Activated naive CD4-positive, alpha-beta T cell treated with anti-CD3 and anti-CD28 coated beads, Interleukin-2, amount 50 U/mL, for 24 hours (primary cell): ENCODE measurements around the gene ODAD4.

ENCODE experiments used
- H3K27ac Mint-ChIP-seq: one replicate; pipeline ENCODE4 v1.8.0; 2021; ENCODE audit warnings: mild to moderate bottlenecking, mixed read lengths
- H3K27me3 Mint-ChIP-seq: one replicate; pipeline ENCODE4 v1.8.0; 2021; ENCODE audit warnings: mixed read lengths
- H3K36me3 Mint-ChIP-seq: one replicate; pipeline ENCODE4 v1.8.0; 2021; ENCODE audit warnings: mixed read lengths
- H3K4me1 Mint-ChIP-seq: one replicate; pipeline ENCODE4 v1.8.0; 2021; ENCODE audit warnings: mixed read lengths
- H3K4me3 Mint-ChIP-seq: one replicate; pipeline ENCODE4 v1.8.0; 2021; ENCODE audit warnings: mild to moderate bottlenecking, mixed read lengths
- H3K9me3 Mint-ChIP-seq: one replicate; pipeline ENCODE4 v1.8.0; 2021; ENCODE audit warnings: mixed read lengths

Gene ODAD4

DNA sequence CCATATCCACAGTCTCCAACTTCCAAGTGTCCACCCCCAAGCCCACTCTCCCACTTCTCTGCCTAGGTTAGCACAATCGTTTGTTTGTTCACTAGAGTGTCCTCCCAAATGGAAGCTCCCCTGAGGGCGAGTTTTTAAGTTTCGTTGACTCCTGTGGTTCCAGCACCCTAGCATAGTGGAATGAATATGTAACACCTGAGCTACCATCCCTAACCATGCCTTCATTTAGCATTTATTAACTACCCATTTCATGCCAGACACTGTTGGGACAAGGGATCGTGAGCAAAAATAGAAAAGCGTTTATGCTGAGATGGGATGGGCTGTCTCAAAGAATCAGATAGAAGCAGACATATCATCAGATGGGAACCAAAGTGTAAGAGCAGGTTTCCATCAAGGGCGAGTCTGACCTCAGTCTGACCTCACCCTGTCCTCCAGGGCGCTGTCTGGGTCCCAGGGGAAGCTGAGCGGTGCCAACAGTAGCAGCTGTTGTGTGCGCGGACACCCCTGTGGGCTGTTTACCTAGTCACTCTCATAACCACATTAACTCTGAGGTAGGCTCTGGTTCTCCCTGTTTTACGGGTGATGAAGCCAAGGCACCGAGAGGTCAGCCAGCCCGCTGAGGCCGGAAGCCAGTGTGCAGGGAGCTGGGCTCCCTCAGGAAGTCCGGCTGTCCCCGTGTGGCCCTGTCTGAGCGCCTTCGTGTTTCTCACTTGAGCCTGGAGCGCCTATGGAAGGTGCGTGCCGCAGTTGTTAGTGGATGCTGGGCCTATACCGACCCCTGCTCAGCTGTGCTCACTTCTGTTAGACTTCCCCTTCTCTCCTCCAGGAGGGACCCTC is 42.4 kb downstream of the ODAD4 start:
- Mint-ChIP-seq H3K4me1 (peaks cover 33% of the 10 kb centered on the region), H3K27ac (no peak overlapping the region), H3K4me3 (no peak overlapping the region), H3K36me3 (peaks cover 2% of the 10 kb centered on the region), H3K9me3 (no peaks in the 10 kb centered on the region), H3K27me3 (no peaks in the 10 kb centered on the region)

DNA sequence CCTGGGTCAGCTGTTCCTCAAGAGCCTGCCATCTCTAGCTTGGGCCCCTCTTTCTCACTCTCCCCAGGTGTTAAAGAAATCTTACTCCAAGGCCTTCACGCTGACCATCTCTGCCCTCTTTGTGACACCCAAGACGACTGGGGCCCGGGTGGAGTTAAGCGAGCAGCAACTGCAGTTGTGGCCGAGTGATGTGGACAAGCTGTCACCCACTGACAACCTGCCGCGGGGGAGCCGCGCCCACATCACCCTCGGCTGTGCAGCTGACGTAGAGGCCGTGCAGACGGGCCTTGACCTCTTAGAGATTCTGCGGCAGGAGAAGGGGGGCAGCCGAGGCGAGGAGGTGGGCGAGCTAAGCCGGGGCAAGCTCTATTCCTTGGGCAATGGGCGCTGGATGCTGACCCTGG is 43.0 kb downstream of the ODAD4 start:
- Mint-ChIP-seq H3K4me3 (no peak overlapping the region), H3K36me3 (peaks cover 5% of the 10 kb centered on the region), H3K4me1 (peaks cover 29% of the 10 kb centered on the region), H3K9me3 (no peaks in the 10 kb centered on the region), H3K27ac (no peak overlapping the region), H3K27me3 (no peaks in the 10 kb centered on the region)

DNA sequence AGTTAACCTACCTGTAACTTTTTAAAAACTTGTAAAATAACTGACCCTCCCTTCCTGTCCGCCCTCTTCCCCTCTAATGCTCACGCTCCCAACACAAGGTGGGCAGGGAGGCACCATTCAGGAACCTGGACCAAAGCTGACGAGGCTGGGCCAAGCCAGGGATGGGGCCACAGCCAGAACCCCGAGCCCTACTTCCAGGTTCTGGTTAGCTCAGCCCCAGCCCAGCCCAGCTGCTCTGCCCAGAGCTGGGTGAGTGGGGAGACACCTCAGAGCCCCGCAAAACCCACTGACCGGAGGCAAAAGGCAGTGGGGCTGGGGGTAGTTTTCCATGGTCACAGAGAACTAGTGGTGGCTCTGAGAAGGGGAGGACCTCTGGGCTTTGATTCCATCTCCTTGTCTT is 43.6 kb downstream of the ODAD4 start:
- Mint-ChIP-seq H3K4me1 (peaks cover 23% of the 10 kb centered on the region), H3K9me3 (no peaks in the 10 kb centered on the region), H3K27me3 (no peaks in the 10 kb centered on the region), H3K4me3 (no peak overlapping the region), H3K27ac (peak overlapping the region; percentile 23), H3K36me3 (peaks cover 5% of the 10 kb centered on the region)

DNA sequence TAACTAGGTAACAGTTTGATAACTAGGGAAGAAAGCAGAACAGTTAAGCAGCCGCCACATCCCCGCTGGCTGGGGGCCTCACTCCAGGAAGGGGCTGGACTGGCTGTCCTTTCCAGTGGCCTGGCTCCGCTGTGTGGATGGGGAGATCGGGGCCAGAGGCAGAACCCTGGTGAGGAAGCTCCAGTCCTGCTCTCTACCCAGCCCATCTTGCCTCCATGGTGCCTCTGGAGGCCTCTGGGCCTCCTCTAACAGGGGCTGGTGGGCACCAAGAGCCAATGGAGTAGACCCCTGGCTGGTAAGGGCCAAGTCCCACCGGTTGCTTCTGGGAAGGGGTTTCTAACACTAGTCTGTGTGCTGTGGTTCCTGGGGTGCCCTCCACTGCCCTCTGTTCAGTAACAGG is 44.2 kb downstream of the ODAD4 start:
- Mint-ChIP-seq H3K27me3 (no peaks in the 10 kb centered on the region), H3K4me3 (no peak overlapping the region), H3K4me1 (peaks cover 18% of the 10 kb centered on the region), H3K9me3 (no peaks in the 10 kb centered on the region), H3K36me3 (peaks cover 5% of the 10 kb centered on the region), H3K27ac (no peak overlapping the region)

DNA sequence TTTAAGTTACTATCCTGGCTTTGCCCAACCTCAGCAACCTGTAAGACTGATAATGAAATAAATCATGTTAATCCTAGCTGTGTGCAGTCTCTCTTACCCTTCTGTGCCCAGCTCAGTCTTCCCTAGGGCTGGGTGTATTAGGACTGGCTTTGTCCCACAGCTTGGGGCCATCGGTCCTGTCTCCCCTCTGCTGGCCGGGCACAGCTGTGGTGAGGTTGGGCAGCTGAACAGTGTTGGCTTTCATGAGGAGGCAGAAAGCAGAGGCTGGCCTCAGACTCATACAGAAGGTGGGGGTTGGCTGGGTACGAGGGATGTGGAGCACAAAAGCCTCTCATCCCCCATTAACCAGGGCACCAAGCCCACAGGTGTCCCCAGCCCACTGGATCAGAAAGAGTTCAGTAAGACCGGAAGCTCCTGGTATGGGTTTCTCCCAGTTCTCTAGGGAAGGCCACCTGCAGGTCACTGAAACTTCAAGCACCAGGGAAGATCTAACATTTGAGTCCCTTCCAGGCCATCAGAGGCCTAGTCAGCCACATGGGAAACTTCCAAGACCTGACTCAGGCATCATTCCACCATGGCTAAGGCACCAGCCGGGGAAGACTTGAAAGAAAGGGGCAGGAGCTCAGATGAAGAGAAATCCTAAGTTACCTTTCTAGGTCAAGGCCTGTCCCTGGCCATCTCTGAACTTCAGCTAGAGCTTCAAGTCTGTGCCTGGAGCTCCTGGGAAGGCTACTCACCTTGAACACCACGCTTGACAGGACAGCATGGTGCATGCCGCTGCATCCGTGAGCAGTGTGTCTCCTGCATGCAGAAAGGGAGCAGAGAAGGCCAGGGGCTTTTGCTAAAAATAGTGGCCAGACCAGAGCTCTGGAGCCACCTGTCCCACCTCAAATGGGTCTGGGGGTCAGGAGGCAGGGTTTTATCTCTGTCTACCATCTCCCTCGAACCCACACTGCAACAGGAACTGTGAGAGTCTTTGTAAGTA is 45.0 kb downstream of the ODAD4 start:
- Mint-ChIP-seq H3K4me1 (peaks cover 16% of the 10 kb centered on the region), H3K4me3 (no peak overlapping the region), H3K27ac (no peak overlapping the region), H3K27me3 (no peaks in the 10 kb centered on the region), H3K36me3 (peaks cover 5% of the 10 kb centered on the region), H3K9me3 (no peaks in the 10 kb centered on the region)

DNA sequence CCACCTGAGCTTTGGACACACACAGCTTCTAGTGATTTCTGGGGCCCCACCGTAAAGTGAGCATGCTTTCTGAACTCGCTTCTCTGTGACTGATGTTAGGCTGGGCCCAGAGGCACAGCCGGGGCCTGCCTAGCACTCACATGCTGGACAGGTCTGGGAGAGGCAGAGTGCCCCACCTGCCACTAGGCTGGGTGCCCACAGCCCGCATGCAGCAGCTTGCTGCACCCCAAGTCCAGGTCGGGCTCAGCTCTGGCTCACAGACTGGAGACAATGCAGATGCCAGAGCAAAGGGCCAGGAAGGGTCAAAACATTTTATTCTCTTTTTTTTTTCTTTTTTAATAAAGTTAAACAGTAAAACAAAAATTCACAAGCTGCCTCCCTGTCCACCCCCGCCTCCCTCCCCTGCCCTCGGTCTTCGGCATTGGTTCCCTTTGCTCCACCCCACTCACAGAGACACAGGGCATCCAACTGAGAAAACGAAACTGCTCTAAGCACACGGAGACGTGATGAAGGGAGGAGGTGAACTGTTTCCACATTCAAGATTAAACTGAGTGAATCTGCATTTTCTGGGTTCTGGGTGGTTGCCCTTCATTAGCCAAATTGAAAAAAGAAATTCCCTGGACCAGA is 45.8 kb downstream of the ODAD4 start:
- H3K27me3 Mint-ChIP-seq: no peaks in the 10 kb centered on the region
- peaks cover 7% of the 10 kb centered on the region for H3K4me1 Mint-ChIP-seq
- H3K27ac Mint-ChIP-seq: peak overlapping the region; percentile 46
- H3K9me3 Mint-ChIP-seq: no peaks in the 10 kb centered on the region
- H3K4me3 Mint-ChIP-seq: no peak overlapping the region
- H3K36me3 Mint-ChIP-seq: peaks cover 7% of the 10 kb centered on the region

DNA sequence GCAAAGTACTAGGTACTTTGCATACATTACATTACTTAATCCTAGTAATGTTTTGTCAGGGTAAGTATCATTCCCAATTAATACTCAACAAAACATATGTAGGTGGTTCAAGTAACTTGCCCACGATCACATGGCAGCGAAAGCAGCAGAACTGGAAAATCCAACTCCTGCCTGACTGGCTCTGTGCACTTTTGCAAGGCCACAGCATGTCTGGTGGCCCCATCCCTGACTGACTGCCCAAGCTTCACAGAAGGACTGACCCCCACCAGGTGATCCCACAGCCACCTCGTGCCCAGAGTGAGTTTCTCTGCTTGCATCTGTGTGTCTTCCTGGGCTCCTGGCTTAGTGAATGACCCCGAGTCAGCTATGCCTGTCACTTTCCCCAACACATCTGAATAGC is 47.6 kb downstream of the ODAD4 start:
- peaks cover 11% of the 10 kb centered on the region for H3K36me3 Mint-ChIP-seq
- H3K27ac Mint-ChIP-seq: peak overlapping the region; percentile 46
- no peak overlapping the region for H3K4me3 Mint-ChIP-seq

DNA sequence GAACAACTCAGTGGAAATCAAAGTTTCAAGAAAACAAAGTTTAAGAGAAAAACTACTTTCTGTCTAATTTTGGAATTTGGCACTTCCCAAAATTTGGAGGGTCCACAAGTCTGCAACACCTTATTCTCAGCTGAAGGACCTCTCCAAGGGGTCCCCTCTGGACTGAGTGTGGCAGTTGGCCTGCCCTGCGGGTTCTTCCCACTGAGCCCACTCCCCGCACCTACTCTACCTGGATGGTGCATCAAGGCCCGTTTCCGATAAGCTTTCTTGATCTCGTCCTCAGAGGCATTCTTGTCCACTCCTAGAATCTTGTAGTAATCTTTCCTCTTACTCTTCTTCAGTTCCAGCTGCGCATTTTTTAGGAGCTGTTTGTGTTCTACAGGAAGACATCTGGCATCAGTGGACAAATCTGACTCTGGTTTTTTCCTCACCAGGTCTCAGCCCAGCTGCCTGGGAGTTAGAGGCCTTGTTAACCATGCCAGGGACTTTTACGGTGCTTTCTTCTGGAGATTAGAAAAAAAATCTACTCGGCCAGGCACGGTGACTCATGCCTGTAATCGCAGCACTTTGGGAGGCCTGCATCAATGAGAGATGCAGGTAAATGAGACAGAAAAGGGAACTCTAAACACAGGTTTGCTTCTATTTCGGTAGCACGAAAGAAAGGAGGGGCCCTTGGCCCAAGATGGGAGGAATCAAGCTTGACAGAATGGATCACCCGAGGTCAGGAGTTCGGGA is 51.8 kb downstream of the ODAD4 start:
- no peak overlapping the region for H3K4me3 Mint-ChIP-seq
- no peaks in the 10 kb centered on the region for H3K9me3 Mint-ChIP-seq
- H3K27ac Mint-ChIP-seq: no peak overlapping the region
- H3K27me3 Mint-ChIP-seq: no peaks in the 10 kb centered on the region
- peaks cover under 1% of the 10 kb centered on the region for H3K4me1 Mint-ChIP-seq
- H3K36me3 Mint-ChIP-seq: peaks cover 13% of the 10 kb centered on the region

More for the DNA sequence above, 47.6 kb downstream of the ODAD4 start:
- Mint-ChIP-seq H3K27me3 (no peaks in the 10 kb centered on the region), H3K9me3 (no peaks in the 10 kb centered on the region), H3K4me1 (no peaks in the 10 kb centered on the region)

DNA sequence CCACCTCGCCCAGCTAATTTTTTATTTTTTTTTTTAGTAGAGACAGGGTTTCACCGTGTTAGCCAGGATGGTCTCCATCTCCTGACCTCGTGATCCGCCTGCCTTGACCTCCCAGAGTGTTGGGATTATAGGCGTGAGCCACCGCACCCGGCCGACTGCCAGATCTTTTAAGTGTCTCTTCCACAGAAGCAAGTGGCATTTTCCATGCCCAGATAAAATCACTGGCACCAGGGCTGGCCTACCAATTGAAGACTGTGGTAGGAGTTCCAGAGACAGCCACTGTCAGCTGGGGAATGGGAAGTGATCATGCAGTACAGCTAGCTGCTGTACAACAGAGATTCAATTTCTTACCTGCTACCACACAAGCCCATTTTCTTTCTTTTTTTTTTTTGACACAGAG is 54.0 kb downstream of the ODAD4 start:
- peaks cover 4% of the 10 kb centered on the region for H3K4me1 Mint-ChIP-seq
- H3K27ac Mint-ChIP-seq: no peak overlapping the region
- peaks cover 15% of the 10 kb centered on the region for H3K36me3 Mint-ChIP-seq
- H3K9me3 Mint-ChIP-seq: no peaks in the 10 kb centered on the region
- H3K27me3 Mint-ChIP-seq: no peaks in the 10 kb centered on the region
- no peak overlapping the region for H3K4me3 Mint-ChIP-seq

DNA sequence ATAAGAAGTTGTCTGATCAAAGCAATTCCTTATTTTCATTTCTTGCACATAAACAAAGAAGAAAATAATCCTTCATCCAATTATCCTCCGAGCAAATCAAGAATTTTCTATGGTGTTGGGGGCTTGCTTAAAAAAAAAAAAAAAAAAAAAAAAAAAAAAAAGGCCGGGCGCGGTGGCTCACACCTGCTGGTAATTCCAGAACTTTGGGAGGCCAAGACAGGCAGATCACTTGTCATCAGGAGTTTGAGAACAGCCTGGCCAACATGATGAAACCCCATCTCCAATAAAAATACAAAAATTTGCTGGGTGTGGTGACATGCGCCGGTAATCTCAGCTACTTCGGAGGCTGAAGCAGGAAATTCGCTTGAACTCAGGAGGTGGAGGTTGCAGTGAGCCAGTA is 55.5 kb downstream of the ODAD4 start:
- Mint-ChIP-seq H3K4me3 (no peak overlapping the region), H3K27me3 (no peaks in the 10 kb centered on the region), H3K36me3 (peaks cover 14% of the 10 kb centered on the region), H3K9me3 (no peaks in the 10 kb centered on the region), H3K27ac (no peak overlapping the region), H3K4me1 (peaks cover 4% of the 10 kb centered on the region)

DNA sequence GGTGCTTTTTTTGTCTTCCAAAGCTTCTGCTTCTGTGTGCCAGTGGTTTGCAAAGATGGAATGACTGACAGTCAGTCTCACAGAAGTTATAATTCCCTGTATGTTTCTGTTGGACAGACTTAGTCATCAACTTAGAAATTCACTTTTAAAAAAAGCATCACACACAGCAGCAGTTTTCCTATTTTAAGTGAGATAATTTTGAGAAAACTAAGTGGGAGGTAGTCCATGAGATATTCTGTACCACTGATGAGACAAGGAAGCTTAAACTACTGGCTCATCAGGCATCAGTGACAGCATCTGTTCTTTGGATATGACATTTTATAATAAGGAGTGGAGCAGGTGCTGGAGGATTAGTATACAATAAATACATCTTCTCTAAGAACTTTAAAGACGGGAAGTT is 56.2 kb downstream of the ODAD4 start:
- Mint-ChIP-seq H3K9me3 (no peaks in the 10 kb centered on the region), H3K4me3 (no peak overlapping the region), H3K27ac (no peak overlapping the region), H3K27me3 (no peaks in the 10 kb centered on the region), H3K36me3 (peaks cover 16% of the 10 kb centered on the region), H3K4me1 (peaks cover 4% of the 10 kb centered on the region)

DNA sequence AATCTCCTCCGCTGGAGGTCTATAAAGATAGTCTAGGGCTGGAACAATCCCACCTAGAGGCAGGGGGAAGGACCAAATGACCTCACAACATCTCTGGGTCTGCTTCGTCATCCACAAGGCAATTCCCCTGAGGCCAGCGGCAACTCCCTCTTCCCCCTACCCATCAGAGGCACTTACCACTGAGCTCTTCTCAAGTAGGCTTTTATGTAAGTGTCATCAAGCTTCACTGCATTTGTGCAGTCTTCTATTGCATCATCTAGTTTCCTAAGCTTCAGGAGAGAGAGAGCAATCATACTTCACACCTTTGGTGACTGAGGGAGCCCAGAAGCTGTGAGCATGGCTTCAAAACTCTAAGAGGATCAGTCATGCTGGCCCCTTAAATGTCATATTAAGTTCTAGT is 57.2 kb downstream of the ODAD4 start:
- Mint-ChIP-seq H3K27ac (no peak overlapping the region), H3K4me3 (no peak overlapping the region), H3K9me3 (no peaks in the 10 kb centered on the region), H3K27me3 (no peaks in the 10 kb centered on the region), H3K4me1 (peaks cover 4% of the 10 kb centered on the region), H3K36me3 (peaks cover 14% of the 10 kb centered on the region)

DNA sequence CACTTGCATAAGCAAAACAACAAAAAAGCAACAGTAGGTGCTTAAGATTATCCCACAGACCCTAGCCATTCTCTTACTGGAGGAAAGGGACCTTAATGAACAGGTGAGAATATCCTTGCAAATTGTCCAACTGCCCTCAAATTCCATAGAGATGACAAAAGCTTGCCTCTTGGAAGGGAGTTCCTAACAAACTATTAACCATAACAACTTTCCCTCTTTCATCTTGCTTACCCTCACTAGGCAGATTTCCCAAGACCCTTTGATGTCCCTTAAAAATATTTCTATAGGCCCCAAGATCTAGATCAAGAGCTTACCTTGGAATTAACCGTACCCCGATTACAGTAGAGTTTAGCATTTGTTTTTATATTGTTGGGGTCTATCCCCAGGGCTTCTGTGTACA is 58.0 kb downstream of the ODAD4 start:
- Mint-ChIP-seq H3K4me3 (no peak overlapping the region), H3K4me1 (peaks cover 4% of the 10 kb centered on the region), H3K27me3 (no peaks in the 10 kb centered on the region), H3K36me3 (peaks cover 17% of the 10 kb centered on the region), H3K27ac (no peak overlapping the region), H3K9me3 (no peaks in the 10 kb centered on the region)

DNA sequence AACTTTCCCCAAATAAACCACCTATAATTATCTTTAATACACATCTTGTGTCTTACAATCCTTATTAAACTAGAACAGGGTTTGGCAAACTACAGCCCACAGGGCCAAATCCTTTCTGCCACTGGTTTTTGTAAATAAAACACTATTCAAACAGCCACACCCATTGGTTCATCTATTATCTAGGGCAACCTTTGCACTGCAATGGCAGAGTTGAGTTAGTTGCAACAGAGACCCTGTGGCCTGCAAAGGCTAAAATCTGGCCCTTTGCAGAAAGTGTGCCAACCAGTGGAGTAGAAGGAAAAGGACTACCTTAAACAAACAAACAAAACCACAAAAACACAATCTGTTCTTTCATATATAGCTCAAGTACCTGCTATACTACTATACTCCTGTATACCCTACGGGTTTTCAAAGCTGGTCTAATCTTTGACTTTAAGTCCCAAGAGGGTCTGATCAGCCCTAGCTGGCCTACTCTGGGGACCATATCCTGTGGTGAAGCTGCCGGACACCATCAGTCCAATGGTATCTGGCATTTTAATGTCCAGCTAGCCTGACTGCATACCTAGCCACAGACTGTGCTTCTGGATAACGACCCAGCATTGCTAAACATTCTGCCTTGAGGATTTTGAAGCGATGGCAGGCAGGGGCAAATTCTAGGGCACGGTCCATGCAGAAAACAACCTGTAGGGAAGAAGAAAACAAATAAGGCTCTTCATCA is 59.4 kb downstream of the ODAD4 start:
- no peak overlapping the region for H3K4me3 Mint-ChIP-seq
- peaks cover 18% of the 10 kb centered on the region for H3K36me3 Mint-ChIP-seq
- H3K9me3 Mint-ChIP-seq: no peaks in the 10 kb centered on the region
- no peak overlapping the region for H3K27ac Mint-ChIP-seq
- H3K4me1 Mint-ChIP-seq: peaks cover 4% of the 10 kb centered on the region
- H3K27me3 Mint-ChIP-seq: no peaks in the 10 kb centered on the region
